ENCODE measurements around the gene DLG2.

Gene DLG2

GRCh38 chr11:84273541-84273940 is 1353.6 kb downstream of the DLG2 start:
- ChIA-PET POLR2A (no interaction called here), CTCF (no interaction called here)
- no peak overlapping the region for H3K4me3 ChIP-seq (ENCODE audit: low read depth, low read length)
- TF ChIP-seq CTCF (IDR thresholded peaks at IDR 0.05; ENCODE audit: insufficient read depth, low read length, missing control alignments): no peak
- no peak for DNase-seq (ENCODE audit: low read depth, low spot score)

GRCh38 chr11:84270466-84270865 is 1356.7 kb downstream of the DLG2 start:
- TF ChIP-seq CTCF (IDR thresholded peaks at IDR 0.05; ENCODE audit: insufficient read depth, low read length, missing control alignments): no peak
- no peak for DNase-seq (ENCODE audit: low read depth, low spot score)
- ChIA-PET POLR2A (no interaction called here), CTCF (no interaction called here)
- no peak overlapping the region for H3K4me3 ChIP-seq (ENCODE audit: low read depth, low read length)

GRCh38 chr11:84264066-84264465 is 1363.1 kb downstream of the DLG2 start:
- no peak for TF ChIP-seq CTCF (IDR thresholded peaks at IDR 0.05; ENCODE audit: insufficient read depth, low read length, missing control alignments)
- ChIA-PET CTCF (no interaction called here), POLR2A (no interaction called here)
- DNase-seq (ENCODE audit: low read depth, low spot score): no peak
- H3K4me3 ChIP-seq (ENCODE audit: low read depth, low read length): no peak overlapping the region

GRCh38 chr11:84261707-84262106 is 1365.4 kb downstream of the DLG2 start:
- no peak for DNase-seq (ENCODE audit: low read depth, low spot score)
- POLR2A ChIA-PET: no interaction called here
- no peak for TF ChIP-seq CTCF (IDR thresholded peaks at IDR 0.05; ENCODE audit: insufficient read depth, low read length, missing control alignments)
- H3K4me3 ChIP-seq (ENCODE audit: low read depth, low read length): no peak overlapping the region
- CTCF ChIA-PET: interaction anchor here (1.4 kb wide), 1 partner anchor 425 kb away, joined by 5 read pairs; no protein-coding TSS in a partner anchor

GRCh38 chr11:84260862-84261261 is 1366.3 kb downstream of the DLG2 start:
- no peak for TF ChIP-seq CTCF (IDR thresholded peaks at IDR 0.05; ENCODE audit: insufficient read depth, low read length, missing control alignments)
- no peak for DNase-seq (ENCODE audit: low read depth, low spot score)
- POLR2A ChIA-PET: no interaction called here
- CTCF ChIA-PET: no interaction called here
- H3K4me3 ChIP-seq (ENCODE audit: low read depth, low read length): no peak overlapping the region

GRCh38 chr11:84256618-84257017 is 1370.5 kb downstream of the DLG2 start:
- no peak overlapping the region for H3K4me3 ChIP-seq (ENCODE audit: low read depth, low read length)
- ChIA-PET POLR2A (no interaction called here), CTCF (no interaction called here)
- DNase-seq (ENCODE audit: low read depth, low spot score): no peak
- no peak for TF ChIP-seq CTCF (IDR thresholded peaks at IDR 0.05; ENCODE audit: insufficient read depth, low read length, missing control alignments)
